Left renal pelvis (tissue), 4 donors: ENCODE results near the gene FIP1L1. TPM values are rescaled to one million over a fixed set of nuclear protein-coding genes. Genes with fewer than 3 reads are reported as not detected.

Source experiments
- DNase-seq, 4 donors: peaks; one replicate each; pipeline ENCODE4 v3.0.0-alpha.2; 2013; ENCODE audit warnings: low read depth in 4 of 4, low spot score in 3 of 4
- polyA plus RNA-seq, 4 donors: library from polyadenylated mRNA; unstranded; fragments of 120-200 nt; gene quantifications; one replicate each; pipeline ENCODE4 v1.2.1, GENCODE V29; 2013; ENCODE audit not compliant: insufficient read length in 4 of 4

Gene FIP1L1
- polyA plus RNA-seq, 4 donors, result 70.5 to 112 (median 98.2) TPM

DNA sequence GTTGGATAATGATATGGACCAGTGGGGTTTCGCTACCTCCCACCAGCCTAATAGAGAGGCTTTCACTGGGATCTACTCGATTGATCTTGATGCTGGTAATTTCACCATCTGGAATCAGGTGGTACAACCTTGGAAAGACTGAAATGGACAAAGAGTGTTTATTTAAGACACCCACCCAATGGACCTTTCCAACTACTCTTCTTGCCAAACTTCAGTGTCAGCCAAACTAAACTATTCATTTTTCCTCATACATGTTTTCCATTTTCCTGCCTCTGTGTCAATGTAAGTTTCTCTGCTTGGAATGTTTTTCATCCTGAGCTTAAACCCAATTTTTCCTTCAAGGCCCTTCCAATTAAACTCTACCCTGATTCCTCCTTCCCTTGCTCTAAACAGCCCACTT is 121.3 kb downstream of the FIP1L1 start:
- DNase-seq, result no peak

DNA sequence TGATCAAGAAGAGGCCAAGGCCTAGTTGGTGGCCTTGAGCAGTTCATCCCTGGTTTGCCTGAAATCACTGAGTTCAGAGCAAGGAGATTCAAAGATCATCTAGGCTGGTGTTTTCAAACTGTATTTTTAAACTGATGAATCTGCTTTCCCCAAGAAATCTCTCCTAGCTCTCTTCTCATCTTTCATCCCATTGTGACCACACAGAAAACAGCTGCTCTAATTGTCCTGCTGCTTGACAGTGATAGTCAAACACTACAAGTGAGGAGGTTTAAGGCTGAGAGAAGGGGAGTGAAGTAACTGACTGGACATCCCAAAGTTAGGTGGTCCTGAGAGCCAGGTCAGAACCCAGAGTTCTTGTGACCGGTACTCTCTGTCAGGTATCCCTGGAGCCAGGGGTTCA is 122.3 kb downstream of the FIP1L1 start:
- DNase-seq, result no peak

DNA sequence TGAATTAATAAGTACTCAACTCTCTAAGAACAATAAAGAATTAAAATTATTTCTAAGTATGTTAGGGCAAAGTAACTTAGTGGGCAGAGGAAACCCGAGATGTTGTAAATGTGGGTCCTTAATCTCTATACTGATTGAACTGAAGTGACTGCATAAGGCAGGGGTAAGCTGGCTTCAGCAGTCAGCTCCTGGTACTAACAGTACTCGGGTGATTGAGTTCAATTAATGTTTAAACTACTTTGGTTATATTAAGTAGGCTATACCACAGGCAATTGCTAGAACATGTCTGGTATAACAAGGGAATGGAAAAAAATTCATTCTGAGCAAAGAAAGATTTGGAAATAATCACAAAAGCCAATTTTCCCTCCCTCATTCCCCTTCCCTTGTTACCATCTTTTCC is 123.1 kb downstream of the FIP1L1 start:
- no peak for DNase-seq

DNA sequence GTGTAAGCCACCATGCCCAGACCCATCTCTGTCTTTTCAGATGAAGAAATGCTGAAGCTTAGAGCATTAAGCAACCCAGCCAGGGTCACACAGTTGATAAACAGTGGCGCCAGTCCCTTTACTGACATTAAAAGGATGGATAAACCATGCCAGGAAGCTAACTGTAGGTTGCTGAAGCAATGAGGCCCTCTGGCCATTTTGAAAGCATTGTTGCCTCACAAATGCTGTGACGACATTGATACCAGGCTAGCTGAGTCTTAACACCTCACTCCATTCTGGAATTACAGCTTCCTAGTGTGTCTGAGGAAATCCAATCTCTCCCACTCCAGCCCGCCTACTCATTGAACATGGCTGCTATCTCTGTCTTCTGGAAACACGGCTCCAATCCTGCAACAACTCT is 124.1 kb downstream of the FIP1L1 start:
- no peak for DNase-seq

DNA sequence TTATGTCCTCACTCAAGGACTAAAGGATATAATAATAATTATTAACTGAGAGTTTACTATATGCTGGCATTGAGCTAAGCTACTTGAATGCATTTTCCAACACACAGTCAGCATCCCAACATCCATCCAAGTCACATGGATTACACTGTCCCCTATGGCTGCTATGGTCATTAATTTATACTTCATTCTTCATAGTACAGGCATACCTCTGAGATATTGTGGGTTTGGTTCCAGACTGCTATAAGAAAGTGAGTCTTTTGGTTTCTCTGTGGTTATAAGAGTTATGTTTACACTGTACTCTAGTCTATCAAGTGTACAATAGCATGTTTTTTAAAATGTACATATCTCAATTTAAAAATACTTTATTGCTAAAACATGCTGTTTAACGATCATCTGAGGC is 124.7 kb downstream of the FIP1L1 start:
- DNase-seq, result no peak

DNA sequence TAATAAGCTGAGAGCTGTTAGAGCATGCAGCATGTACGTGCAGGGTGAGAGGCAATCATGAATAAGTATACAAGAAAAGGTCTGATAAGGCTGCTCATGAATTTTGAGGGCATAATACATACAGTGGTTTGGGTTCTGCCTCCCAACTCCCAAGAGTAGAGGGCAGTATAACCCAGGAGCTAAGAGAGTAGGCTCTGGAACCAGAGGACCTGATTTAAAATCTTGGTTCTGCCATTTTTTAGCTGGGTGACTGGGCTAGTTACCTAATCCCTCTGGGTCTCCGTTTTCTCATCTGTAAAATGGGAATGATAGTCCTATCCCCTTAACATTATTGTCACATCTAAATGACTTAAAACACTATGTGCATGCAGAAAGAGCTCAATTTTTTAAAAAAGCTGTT is 128.5 kb downstream of the FIP1L1 start:
- DNase-seq, result no peak

DNA sequence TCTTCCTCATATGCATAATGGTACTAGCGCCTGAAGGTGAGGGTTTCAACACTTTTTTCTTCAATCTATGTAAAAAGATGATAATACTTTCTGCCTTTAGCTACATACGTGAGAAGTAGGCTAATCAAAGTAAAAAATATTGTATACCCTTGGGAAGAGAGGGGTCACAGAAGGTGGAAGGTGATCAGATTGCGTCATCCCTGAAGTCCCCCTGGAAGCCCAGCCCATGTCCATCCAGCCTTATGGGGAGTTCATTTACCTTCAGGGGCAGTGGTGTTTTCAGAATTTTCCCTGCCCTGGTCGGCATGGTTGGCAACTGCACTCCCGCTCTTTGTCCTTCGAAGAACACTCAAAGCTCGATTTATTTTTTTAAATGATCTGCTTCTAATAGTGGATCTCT is 129.6 kb downstream of the FIP1L1 start:
- no peak for DNase-seq

DNA sequence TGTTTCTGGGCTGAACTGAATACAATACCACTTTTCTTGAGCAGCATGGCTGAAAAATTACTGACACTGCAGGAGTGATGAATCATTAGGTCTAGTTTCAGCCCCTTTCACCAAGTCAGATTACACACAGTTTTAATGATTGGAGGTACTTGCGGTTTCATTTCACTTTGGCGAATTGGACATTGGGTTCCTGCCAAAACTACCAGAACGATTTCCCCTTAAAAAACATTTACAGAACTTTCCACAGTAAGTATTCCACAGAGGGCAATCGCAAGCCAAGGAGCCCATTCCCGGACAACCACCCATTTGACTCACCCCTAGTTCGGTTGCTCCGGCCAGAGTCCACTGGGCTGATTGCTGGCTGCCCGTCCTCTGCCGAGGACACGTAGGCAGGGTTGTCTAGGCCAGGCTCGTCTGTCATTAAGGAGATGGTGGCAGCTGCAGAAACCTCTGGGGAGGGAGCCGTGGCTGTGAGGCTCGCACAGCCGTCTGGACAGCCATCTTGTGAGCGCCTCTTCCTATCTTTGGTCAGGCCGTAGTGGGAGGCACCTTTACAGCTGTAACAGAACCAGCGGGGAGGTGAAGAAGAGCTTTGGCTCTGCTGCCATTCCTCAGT is 130.3 kb downstream of the FIP1L1 start:
- no peak for DNase-seq

DNA sequence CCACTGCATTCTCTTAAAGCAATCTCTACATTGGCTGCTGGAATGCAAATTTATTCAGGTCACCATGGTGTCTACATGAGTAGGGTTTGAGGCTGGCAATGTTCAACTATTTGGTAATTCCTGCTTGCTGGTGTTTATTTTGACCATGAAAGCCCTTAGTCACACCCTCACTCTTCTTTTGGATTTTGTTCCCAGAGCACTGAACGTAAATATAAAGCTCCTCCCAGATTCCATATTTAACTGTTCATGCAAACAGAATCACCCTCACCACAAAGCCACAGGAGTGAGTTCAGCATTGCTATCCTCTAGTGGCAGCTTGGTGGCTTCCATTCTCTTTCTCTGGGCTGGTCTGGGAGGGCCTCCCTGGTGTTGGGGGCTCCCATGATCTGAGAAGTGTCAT is 131.0 kb downstream of the FIP1L1 start:
- DNase-seq, result no peak

DNA sequence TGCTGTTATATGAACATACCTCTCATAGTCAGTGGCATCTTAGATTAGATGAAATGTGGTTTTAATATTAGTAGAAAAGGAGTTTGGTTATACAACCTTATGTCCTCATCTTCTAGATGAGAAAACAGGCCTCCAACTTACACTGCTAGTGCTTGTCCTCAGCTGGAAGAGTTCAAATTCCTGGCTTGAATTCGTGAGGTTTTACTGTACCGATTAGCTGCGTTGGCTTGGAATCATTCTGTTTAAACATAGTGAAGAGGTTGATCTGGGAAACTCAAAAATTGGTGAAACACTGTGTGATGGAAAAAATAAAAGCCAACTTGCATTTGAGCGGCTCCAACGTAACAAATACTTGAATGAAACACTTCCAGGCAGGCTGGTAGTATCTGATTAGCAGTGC is 132.9 kb downstream of the FIP1L1 start:
- DNase-seq, result no peak

Other genes with a start within 250 kb of the FIP1L1 start
- gene SCFD2, start 11.6 kb upstream of the FIP1L1 start, polyA plus RNA-seq, result 10 to 100 TPM; 12.7 to 14.2 (median 13.5) TPM
- gene LNX1, start 213.8 kb downstream of the FIP1L1 start, polyA plus RNA-seq, result 10 to 100 TPM in 3 of 4 donors, 1 to 10 TPM in 1; 4.4 to 19.4 (median 16.8) TPM